Measurements from ENCODE around the gene BCL11B.

The BCL11B gene

GRCh38 chr14:99266181-99267178, 5.5 kb downstream of the BCL11B start:
- peak; percentile 96 for TF ChIP-seq CTCF (conservative IDR thresholded peaks at IDR 0.05; ENCODE audit: low read depth, low read length)
- Histone ChIP-seq H3K4me3 (IDR thresholded peaks at IDR 0.05; ENCODE audit: insufficient read depth, low read depth, low read length) (no peak overlapping the region), H3K36me3 (ENCODE audit: insufficient read depth) (no peaks in the 10 kb centered on the region), H4K20me1 (ENCODE audit: insufficient read depth) (no peaks in the 10 kb centered on the region), H3K4me2 (peak overlapping the region; percentile 74; the same call in 1 of the 2 replicates), H2AFZ (ENCODE audit: low read depth) (peak overlapping the region; percentile 39; the same call in 1 of the 2 replicates), H3K27me3 (ENCODE audit: insufficient read depth, low read depth) (no peaks in the 10 kb centered on the region), H3K4me1 (ENCODE audit: low read depth, poor library complexity, severe bottlenecking) (peaks cover 8% of the 10 kb centered on the region), H3K79me2 (ENCODE audit: insufficient read depth, low read depth) (peaks cover 50% of the 10 kb centered on the region), H3K27ac (no peak overlapping the region), H3K9ac (no peak overlapping the region)

GRCh38 chr14:99265571-99265970, 6.4 kb downstream of the BCL11B start:
- Histone ChIP-seq H3K79me2 (ENCODE audit: insufficient read depth, low read depth) (peaks cover 56% of the 10 kb centered on the region), H3K4me2 (no peak overlapping the region), H3K4me3 (IDR thresholded peaks at IDR 0.05; ENCODE audit: insufficient read depth, low read depth, low read length) (no peak overlapping the region), H3K9ac (no peak overlapping the region), H2AFZ (ENCODE audit: low read depth) (no peak overlapping the region), H4K20me1 (ENCODE audit: insufficient read depth) (no peaks in the 10 kb centered on the region), H3K27me3 (ENCODE audit: insufficient read depth, low read depth) (no peaks in the 10 kb centered on the region), H3K4me1 (ENCODE audit: low read depth, poor library complexity, severe bottlenecking) (peaks cover 8% of the 10 kb centered on the region), H3K36me3 (ENCODE audit: insufficient read depth) (no peaks in the 10 kb centered on the region), H3K27ac (no peak overlapping the region)
- no peak for TF ChIP-seq CTCF (conservative IDR thresholded peaks at IDR 0.05; ENCODE audit: low read depth, low read length)

GRCh38 chr14:99264691-99265450, 7.1 kb downstream of the BCL11B start:
- Histone ChIP-seq H3K9ac (no peak overlapping the region), H4K20me1 (ENCODE audit: insufficient read depth) (no peaks in the 10 kb centered on the region), H3K27ac (no peak overlapping the region), H3K27me3 (ENCODE audit: insufficient read depth, low read depth) (no peaks in the 10 kb centered on the region), H3K4me1 (ENCODE audit: low read depth, poor library complexity, severe bottlenecking) (peaks cover 8% of the 10 kb centered on the region), H3K4me2 (no peak overlapping the region), H3K4me3 (IDR thresholded peaks at IDR 0.05; ENCODE audit: insufficient read depth, low read depth, low read length) (no peak overlapping the region), H3K36me3 (ENCODE audit: insufficient read depth) (no peaks in the 10 kb centered on the region), H3K79me2 (ENCODE audit: insufficient read depth, low read depth) (peaks cover 52% of the 10 kb centered on the region), H2AFZ (ENCODE audit: low read depth) (no peak overlapping the region)
- TF ChIP-seq CTCF (conservative IDR thresholded peaks at IDR 0.05; ENCODE audit: low read depth, low read length): no peak

- no peak overlapping the region for H3K27ac ChIP-seq
- H4K20me1 ChIP-seq (ENCODE audit: insufficient read depth): no peaks in the 10 kb centered on the region
- peaks cover 50% of the 10 kb centered on the region for H3K79me2 ChIP-seq (ENCODE audit: insufficient read depth, low read depth)
- H3K4me3 ChIP-seq (IDR thresholded peaks at IDR 0.05; ENCODE audit: insufficient read depth, low read depth, low read length): no peak overlapping the region
- no peak overlapping the region for H3K9ac ChIP-seq
- H3K36me3 ChIP-seq (ENCODE audit: insufficient read depth): no peaks in the 10 kb centered on the region
- H3K4me2 ChIP-seq: no peak overlapping the region
- no peak for TF ChIP-seq CTCF (conservative IDR thresholded peaks at IDR 0.05; ENCODE audit: low read depth, low read length)
- peaks cover 8% of the 10 kb centered on the region for H3K4me1 ChIP-seq (ENCODE audit: low read depth, poor library complexity, severe bottlenecking)
- no peak overlapping the region for H2AFZ ChIP-seq (ENCODE audit: low read depth)
- no peaks in the 10 kb centered on the region for H3K27me3 ChIP-seq (ENCODE audit: insufficient read depth, low read depth)
Observed at GRCh38 chr14:99263564-99264330, 8.2 kb downstream of the BCL11B start.

All from KMS-11 (cell line).